HEK293 (cell line): ENCODE results near the gene RPS14.

ENCODE experiments used
- CTCF ChIA-PET: fragments of 350-600 bp; formaldehyde crosslinking; extraction: SDS; loops from one replicate; lab custom pipeline; 2021; ENCODE audit warnings: antibody characterized with exemption; lab: Yijun Ruan, JAX
- POLR2A ChIA-PET: fragments of 300-600 bp; formaldehyde crosslinking; extraction: SDS; loops from one replicate; lab custom pipeline; 2020; ENCODE audit warnings: antibody characterized with exemption, inconsistent platforms; lab: Yijun Ruan, JAX
- H3K27ac ChIP-seq: fragments of 200-500 bp; sonication (Bioruptor generic); 2 replicates; pipeline ENCODE4 v1.5.1; 2014; ENCODE audit warnings: low read depth, low read length, control low read depth, inconsistent platforms; ENCODE audit errors: extremely low read depth
- H3K36me3 ChIP-seq, 2 experiments: fragments of 200-500 bp in 1 of 2; sonication (Bioruptor generic) in 1 of 2; 1 replicate in 1 of 2; 2 replicates in 1 of 2; pipeline ENCODE4 v1.5.1; 2014 to 2017; ENCODE audit warnings: inconsistent platforms in 2 of 2, low read length in 2 of 2; ENCODE audit not compliant: control insufficient read depth in 2 of 2, insufficient read depth in 1 of 2
- H3K4me1 ChIP-seq: fragments of 200-500 bp; sonication (Bioruptor generic); 2 replicates; pipeline ENCODE4 v1.5.1; 2014; ENCODE audit warnings: mild to moderate bottlenecking, low read length, inconsistent platforms; ENCODE audit not compliant: control insufficient read depth, insufficient read depth
- H3K4me3 ChIP-seq: 2 replicates; pipeline ENCODE4 v1.5.1; 2011; ENCODE audit warnings: low read depth, mild to moderate bottlenecking, control low read depth, low read length, moderate library complexity
- H3K9me3 ChIP-seq: fragments of 200-500 bp; sonication (Bioruptor generic); 2 replicates; pipeline ENCODE4 v1.5.1; 2014; ENCODE audit warnings: low read depth, low read length, inconsistent platforms; ENCODE audit not compliant: control insufficient read depth, insufficient read depth
- GLIS2 ChIP-seq: fragments of 450-650 bp; formaldehyde crosslinking; IDR thresholded peaks from 2 replicates; pipeline ENCODE4 v1.5.1; 2016; ENCODE audit warnings: missing biosample characterization, missing genetic modification characterization
- MYNN ChIP-seq: fragments of 450-650 bp; formaldehyde crosslinking; IDR thresholded peaks from 2 replicates; pipeline ENCODE4 v1.5.1; 2016; ENCODE audit warnings: missing biosample characterization, missing genetic modification characterization, borderline replicate concordance
- REPIN1 ChIP-seq: fragments of 450-650 bp; formaldehyde crosslinking; IDR thresholded peaks from 2 replicates; pipeline ENCODE4 v1.5.1; 2017; ENCODE audit warnings: missing biosample characterization, missing genetic modification characterization, low read depth
- SALL2 ChIP-seq: fragments of 450-650 bp; formaldehyde crosslinking; IDR thresholded peaks from 2 replicates; pipeline ENCODE4 v1.5.0; 2017; ENCODE audit warnings: missing biosample characterization, mild to moderate bottlenecking, missing genetic modification characterization, borderline replicate concordance
- SCRT2 ChIP-seq: fragments of 450-650 bp; formaldehyde crosslinking; IDR thresholded peaks from 2 replicates; pipeline ENCODE4 v1.5.1; 2016; ENCODE audit warnings: missing biosample characterization, missing genetic modification characterization
- ZBTB17 ChIP-seq: fragments of 450-650 bp; formaldehyde crosslinking; IDR thresholded peaks from 2 replicates; pipeline ENCODE4 v1.5.1; 2016; ENCODE audit warnings: missing biosample characterization, missing genetic modification characterization
- ZBTB48 ChIP-seq: fragments of 450-650 bp; formaldehyde crosslinking; IDR thresholded peaks from 2 replicates; pipeline ENCODE4 v1.5.1; 2016; ENCODE audit warnings: missing biosample characterization, missing genetic modification characterization
- ZIC2 ChIP-seq: fragments of 450-650 bp; formaldehyde crosslinking; IDR thresholded peaks from 2 replicates; pipeline ENCODE4 v1.5.1; 2016; ENCODE audit warnings: missing biosample characterization, missing genetic modification characterization
- ZNF341 ChIP-seq: fragments of 450-650 bp; formaldehyde crosslinking; IDR thresholded peaks from 2 replicates; pipeline ENCODE4; 2016; ENCODE audit warnings: low read depth, missing biosample characterization, missing genetic modification characterization
- ZNF423 ChIP-seq: fragments of 450-650 bp; formaldehyde crosslinking; IDR thresholded peaks from 2 replicates; pipeline ENCODE4 v1.5.1; 2016; ENCODE audit warnings: missing biosample characterization, missing genetic modification characterization
- ZNF488 ChIP-seq: fragments of 450-650 bp; formaldehyde crosslinking; IDR thresholded peaks from 2 replicates; pipeline ENCODE4 v1.5.1; 2016; ENCODE audit warnings: missing biosample characterization, missing genetic modification characterization
- ZNF776 ChIP-seq: fragments of 450-650 bp; formaldehyde crosslinking; IDR thresholded peaks from 2 replicates; pipeline ENCODE4 v1.5.0; 2017; ENCODE audit warnings: missing biosample characterization, missing genetic modification characterization, borderline replicate concordance
- ZNF792 ChIP-seq: fragments of 450-650 bp; formaldehyde crosslinking; IDR thresholded peaks from 2 replicates; pipeline ENCODE4 v1.5.1; 2016; ENCODE audit warnings: missing biosample characterization, missing genetic modification characterization
- ZNF837 ChIP-seq: fragments of 450-650 bp; formaldehyde crosslinking; IDR thresholded peaks from 2 replicates; pipeline ENCODE4 v1.5.1; 2016; ENCODE audit warnings: missing biosample characterization, missing genetic modification characterization
- ZSCAN16 ChIP-seq: fragments of 450-650 bp; formaldehyde crosslinking; IDR thresholded peaks from 2 replicates; pipeline ENCODE4 v1.5.1; 2016; ENCODE audit warnings: missing biosample characterization, missing genetic modification characterization
- TF ChIP-seq, protein P1 (sequence below): fragments of 450-650 bp; formaldehyde crosslinking; IDR thresholded peaks from 2 replicates; pipeline ENCODE4 v1.5.1; 2017; ENCODE audit warnings: missing biosample characterization, missing genetic modification characterization
- TF ChIP-seq, protein P2 (sequence below): fragments of 450-650 bp; formaldehyde crosslinking; IDR thresholded peaks from 2 replicates; pipeline ENCODE4 v1.5.1; 2017; ENCODE audit warnings: missing biosample characterization, missing genetic modification characterization
- TF ChIP-seq, protein P3 (sequence below): fragments of 450-650 bp; formaldehyde crosslinking; IDR thresholded peaks from 2 replicates; pipeline ENCODE4 v1.5.1; 2016; ENCODE audit warnings: missing biosample characterization, missing genetic modification characterization
- TF ChIP-seq, protein P4 (sequence below): fragments of 450-650 bp; formaldehyde crosslinking; IDR thresholded peaks from 2 replicates; pipeline ENCODE4 v1.5.1; 2017; ENCODE audit warnings: missing biosample characterization, missing genetic modification characterization
- TF ChIP-seq, protein P5 (sequence below): fragments of 450-650 bp; formaldehyde crosslinking; IDR thresholded peaks from 2 replicates; pipeline ENCODE4 v1.5.1; 2016; ENCODE audit warnings: missing biosample characterization, missing genetic modification characterization

RPS14 gene

DNA sequence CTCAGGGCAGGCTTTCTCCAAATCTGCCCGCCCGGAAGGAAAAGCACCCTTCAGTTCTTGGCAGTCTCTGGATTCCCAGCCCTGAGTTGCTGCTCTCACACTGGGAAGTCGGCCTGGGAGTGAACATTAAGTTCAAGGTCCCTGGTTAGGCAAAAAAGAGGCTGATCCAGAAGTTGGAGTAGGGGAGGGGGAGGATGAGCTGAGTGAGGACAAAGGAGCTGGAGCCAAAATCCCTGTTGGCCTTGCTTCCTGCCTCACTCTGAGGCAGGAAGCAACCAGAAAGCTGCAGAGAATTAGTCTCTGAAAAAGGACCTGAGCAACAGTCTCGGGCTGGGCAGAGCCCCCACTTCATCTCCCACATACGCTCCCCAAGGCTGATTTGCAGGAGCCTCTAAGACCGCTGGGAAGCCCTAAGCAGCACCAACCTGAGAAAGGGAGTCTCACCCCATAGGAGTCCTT is 15.0 kb upstream of the RPS14 start (continued):
- TF ChIP-seq SALL2 (no peak), SCRT2 (no peak), ZNF488 (tag by site-specific recombination) (no peak), REPIN1 (tag by site-specific recombination) (no peak), ZNF341 (no peak), ZSCAN16 (no peak), ZNF776 (tag by site-specific recombination) (no peak), ZNF792 (tag by site-specific recombination) (no peak)
- TF ChIP-seq, protein P1, sequence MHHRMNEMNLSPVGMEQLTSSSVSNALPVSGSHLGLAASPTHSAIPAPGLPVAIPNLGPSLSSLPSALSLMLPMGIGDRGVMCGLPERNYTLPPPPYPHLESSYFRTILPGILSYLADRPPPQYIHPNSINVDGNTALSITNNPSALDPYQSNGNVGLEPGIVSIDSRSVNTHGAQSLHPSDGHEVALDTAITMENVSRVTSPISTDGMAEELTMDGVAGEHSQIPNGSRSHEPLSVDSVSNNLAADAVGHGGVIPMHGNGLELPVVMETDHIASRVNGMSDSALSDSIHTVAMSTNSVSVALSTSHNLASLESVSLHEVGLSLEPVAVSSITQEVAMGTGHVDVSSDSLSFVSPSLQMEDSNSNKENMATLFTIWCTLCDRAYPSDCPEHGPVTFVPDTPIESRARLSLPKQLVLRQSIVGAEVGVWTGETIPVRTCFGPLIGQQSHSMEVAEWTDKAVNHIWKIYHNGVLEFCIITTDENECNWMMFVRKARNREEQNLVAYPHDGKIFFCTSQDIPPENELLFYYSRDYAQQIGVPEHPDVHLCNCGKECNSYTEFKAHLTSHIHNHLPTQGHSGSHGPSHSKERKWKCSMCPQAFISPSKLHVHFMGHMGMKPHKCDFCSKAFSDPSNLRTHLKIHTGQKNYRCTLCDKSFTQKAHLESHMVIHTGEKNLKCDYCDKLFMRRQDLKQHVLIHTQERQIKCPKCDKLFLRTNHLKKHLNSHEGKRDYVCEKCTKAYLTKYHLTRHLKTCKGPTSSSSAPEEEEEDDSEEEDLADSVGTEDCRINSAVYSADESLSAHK, result no peak
- TF ChIP-seq, protein P2, sequence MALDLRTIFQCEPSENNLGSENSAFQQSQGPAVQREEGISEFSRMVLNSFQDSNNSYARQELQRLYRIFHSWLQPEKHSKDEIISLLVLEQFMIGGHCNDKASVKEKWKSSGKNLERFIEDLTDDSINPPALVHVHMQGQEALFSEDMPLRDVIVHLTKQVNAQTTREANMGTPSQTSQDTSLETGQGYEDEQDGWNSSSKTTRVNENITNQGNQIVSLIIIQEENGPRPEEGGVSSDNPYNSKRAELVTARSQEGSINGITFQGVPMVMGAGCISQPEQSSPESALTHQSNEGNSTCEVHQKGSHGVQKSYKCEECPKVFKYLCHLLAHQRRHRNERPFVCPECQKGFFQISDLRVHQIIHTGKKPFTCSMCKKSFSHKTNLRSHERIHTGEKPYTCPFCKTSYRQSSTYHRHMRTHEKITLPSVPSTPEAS (tag by site-specific recombination), result no peak

GRCh38 chr5:150461231-150461630 is 11.7 kb upstream of the RPS14 start:
- Histone ChIP-seq H3K27ac (no peak overlapping the region), H3K4me1 (peaks cover 8% of the 10 kb centered on the region), H3K36me3 (no peaks in the 10 kb centered on the region), H3K9me3 (no peaks in the 10 kb centered on the region), H3K4me3 (no peak overlapping the region)
- ChIA-PET POLR2A (no interaction called here), CTCF (interaction anchor here (0.6 to 6.3 kb wide), 6 partner anchors 11 to 385 kb away, joined by 3 to 64 read pairs (median 18); partner anchors contain the start of gene IRGM)
- TF ChIP-seq MYNN, result no peak
- TF ChIP-seq, protein P3, sequence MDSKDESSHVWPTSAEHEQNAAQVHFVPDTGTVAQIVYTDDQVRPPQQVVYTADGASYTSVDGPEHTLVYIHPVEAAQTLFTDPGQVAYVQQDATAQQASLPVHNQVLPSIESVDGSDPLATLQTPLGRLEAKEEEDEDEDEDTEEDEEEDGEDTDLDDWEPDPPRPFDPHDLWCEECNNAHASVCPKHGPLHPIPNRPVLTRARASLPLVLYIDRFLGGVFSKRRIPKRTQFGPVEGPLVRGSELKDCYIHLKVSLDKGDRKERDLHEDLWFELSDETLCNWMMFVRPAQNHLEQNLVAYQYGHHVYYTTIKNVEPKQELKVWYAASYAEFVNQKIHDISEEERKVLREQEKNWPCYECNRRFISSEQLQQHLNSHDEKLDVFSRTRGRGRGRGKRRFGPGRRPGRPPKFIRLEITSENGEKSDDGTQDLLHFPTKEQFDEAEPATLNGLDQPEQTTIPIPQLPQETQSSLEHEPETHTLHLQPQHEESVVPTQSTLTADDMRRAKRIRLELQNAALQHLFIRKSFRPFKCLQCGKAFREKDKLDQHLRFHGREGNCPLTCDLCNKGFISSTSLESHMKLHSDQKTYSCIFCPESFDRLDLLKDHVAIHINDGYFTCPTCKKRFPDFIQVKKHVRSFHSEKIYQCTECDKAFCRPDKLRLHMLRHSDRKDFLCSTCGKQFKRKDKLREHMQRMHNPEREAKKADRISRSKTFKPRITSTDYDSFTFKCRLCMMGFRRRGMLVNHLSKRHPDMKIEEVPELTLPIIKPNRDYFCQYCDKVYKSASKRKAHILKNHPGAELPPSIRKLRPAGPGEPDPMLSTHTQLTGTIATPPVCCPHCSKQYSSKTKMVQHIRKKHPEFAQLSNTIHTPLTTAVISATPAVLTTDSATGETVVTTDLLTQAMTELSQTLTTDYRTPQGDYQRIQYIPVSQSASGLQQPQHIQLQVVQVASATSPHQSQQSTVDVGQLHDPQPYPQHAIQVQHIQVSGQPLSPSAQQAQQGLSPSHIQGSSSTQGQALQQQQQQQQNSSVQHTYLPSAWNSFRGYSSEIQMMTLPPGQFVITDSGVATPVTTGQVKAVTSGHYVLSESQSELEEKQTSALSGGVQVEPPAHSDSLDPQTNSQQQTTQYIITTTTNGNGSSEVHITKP, result no peak
- TF ChIP-seq, protein P4, sequence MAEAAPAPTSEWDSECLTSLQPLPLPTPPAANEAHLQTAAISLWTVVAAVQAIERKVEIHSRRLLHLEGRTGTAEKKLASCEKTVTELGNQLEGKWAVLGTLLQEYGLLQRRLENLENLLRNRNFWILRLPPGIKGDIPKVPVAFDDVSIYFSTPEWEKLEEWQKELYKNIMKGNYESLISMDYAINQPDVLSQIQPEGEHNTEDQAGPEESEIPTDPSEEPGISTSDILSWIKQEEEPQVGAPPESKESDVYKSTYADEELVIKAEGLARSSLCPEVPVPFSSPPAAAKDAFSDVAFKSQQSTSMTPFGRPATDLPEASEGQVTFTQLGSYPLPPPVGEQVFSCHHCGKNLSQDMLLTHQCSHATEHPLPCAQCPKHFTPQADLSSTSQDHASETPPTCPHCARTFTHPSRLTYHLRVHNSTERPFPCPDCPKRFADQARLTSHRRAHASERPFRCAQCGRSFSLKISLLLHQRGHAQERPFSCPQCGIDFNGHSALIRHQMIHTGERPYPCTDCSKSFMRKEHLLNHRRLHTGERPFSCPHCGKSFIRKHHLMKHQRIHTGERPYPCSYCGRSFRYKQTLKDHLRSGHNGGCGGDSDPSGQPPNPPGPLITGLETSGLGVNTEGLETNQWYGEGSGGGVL, result peak; percentile 23; the same call in 1 of the 2 replicates
- TF ChIP-seq ZNF423 (tag by site-specific recombination), result peak; percentile 77
- peak; percentile 28; the same call in 1 of the 2 replicates for TF ChIP-seq ZBTB48 (tag by site-specific recombination)
- TF ChIP-seq ZBTB17 (tag by site-specific recombination), result peak; percentile 36; the same call in 1 of the 2 replicates
- no peak for TF ChIP-seq ZNF837 (tag by site-specific recombination)
- TF ChIP-seq, protein P5, sequence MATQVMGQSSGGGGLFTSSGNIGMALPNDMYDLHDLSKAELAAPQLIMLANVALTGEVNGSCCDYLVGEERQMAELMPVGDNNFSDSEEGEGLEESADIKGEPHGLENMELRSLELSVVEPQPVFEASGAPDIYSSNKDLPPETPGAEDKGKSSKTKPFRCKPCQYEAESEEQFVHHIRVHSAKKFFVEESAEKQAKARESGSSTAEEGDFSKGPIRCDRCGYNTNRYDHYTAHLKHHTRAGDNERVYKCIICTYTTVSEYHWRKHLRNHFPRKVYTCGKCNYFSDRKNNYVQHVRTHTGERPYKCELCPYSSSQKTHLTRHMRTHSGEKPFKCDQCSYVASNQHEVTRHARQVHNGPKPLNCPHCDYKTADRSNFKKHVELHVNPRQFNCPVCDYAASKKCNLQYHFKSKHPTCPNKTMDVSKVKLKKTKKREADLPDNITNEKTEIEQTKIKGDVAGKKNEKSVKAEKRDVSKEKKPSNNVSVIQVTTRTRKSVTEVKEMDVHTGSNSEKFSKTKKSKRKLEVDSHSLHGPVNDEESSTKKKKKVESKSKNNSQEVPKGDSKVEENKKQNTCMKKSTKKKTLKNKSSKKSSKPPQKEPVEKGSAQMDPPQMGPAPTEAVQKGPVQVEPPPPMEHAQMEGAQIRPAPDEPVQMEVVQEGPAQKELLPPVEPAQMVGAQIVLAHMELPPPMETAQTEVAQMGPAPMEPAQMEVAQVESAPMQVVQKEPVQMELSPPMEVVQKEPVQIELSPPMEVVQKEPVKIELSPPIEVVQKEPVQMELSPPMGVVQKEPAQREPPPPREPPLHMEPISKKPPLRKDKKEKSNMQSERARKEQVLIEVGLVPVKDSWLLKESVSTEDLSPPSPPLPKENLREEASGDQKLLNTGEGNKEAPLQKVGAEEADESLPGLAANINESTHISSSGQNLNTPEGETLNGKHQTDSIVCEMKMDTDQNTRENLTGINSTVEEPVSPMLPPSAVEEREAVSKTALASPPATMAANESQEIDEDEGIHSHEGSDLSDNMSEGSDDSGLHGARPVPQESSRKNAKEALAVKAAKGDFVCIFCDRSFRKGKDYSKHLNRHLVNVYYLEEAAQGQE (tag by site-specific recombination), result no peak
- TF ChIP-seq GLIS2 (tag by site-specific recombination), result peak; percentile 30; the same call in 1 of the 2 replicates
- TF ChIP-seq ZIC2 (tag by site-specific recombination), result peak; percentile 99
